GM23338 (cell line): Measurements from ENCODE around the gene COL4A3. TPM values are rescaled to one million over a fixed set of nuclear protein-coding genes. Genes with fewer than 3 reads are reported as not detected.
"Not testable (repeated sequence)": the region's sequence is repeated elsewhere in the genome, so short reads cannot be mapped to it uniquely, and the experiment has no call there.

Experiments used
- ATAC-seq: fragments of 200-7000 bp; cut with Tn5 transposase; 3 replicates; pipeline ENCODE4 v1.9.1; 2020
- DNase-seq: peaks from one replicate; pipeline ENCODE4 v3.0.0-alpha.2; 2015; ENCODE audit warnings: low spot score
- H2AFZ ChIP-seq: fragments of 200-600 bp; sonication (generic); 2 replicates; pipeline ENCODE4 v1.8.0; 2016; ENCODE audit warnings: antibody characterized with exemption, mild to moderate bottlenecking, moderate library complexity
- H3F3A ChIP-seq: fragments of 200-600 bp; sonication (generic); replicated peaks from 2 replicates; pipeline ENCODE4 v1.8.0; 2017; ENCODE audit warnings: antibody characterized with exemption, mixed run types, low read depth
- H3K27ac ChIP-seq: fragments of 200-600 bp; sonication (generic); 2 replicates; pipeline ENCODE4 v1.6.1; 2016; ENCODE audit warnings: low read depth
- H3K27me3 ChIP-seq: fragments of 200-600 bp; sonication (generic); 2 replicates; pipeline ENCODE4 v1.8.0; 2016; ENCODE audit warnings: mild to moderate bottlenecking, mixed run types, moderate library complexity; ENCODE audit not compliant: insufficient read depth
- H3K36me3 ChIP-seq: fragments of 200-600 bp; sonication (generic); 2 replicates; pipeline ENCODE4 v1.8.0; 2016; ENCODE audit warnings: mild to moderate bottlenecking; ENCODE audit not compliant: insufficient read depth
- H3K4me1 ChIP-seq: fragments of 200-600 bp; sonication (generic); 2 replicates; pipeline ENCODE4 v1.8.0; 2016; ENCODE audit warnings: mild to moderate bottlenecking, moderate library complexity; ENCODE audit not compliant: insufficient read depth
- H3K4me2 ChIP-seq: fragments of 200-600 bp; sonication (generic); 2 replicates; pipeline ENCODE4 v1.7.1; 2017; ENCODE audit warnings: mixed run types
- H3K4me3 ChIP-seq: fragments of 200-600 bp; sonication (generic); 2 replicates; pipeline ENCODE4 v1.6.1; 2016; ENCODE audit warnings: mixed run types
- H3K79me2 ChIP-seq: fragments of 200-600 bp; sonication (generic); replicated peaks from 2 replicates; pipeline ENCODE4 v1.8.0; 2017; ENCODE audit warnings: mild to moderate bottlenecking; ENCODE audit not compliant: insufficient read depth
- H3K9me2 ChIP-seq: fragments of 200-600 bp; sonication (generic); 2 replicates; pipeline ENCODE4 v1.8.0; 2017; ENCODE audit not compliant: insufficient read depth
- H4K20me1 ChIP-seq: fragments of 200-600 bp; sonication (generic); replicated peaks from 2 replicates; pipeline ENCODE4 v1.8.0; 2017; ENCODE audit warnings: mild to moderate bottlenecking; ENCODE audit not compliant: insufficient read depth
- H3K27ac Mint-ChIP-seq: 2 replicates; pipeline ENCODE4 v1.8.0; 2020; ENCODE audit warnings: inconsistent platforms, mild to moderate bottlenecking, moderate library complexity, mixed read lengths
- H3K27me3 Mint-ChIP-seq: 3 replicates; pipeline ENCODE4 v1.8.0; 2022; ENCODE audit warnings: low read depth, mild to moderate bottlenecking, moderate library complexity, mixed read lengths, inconsistent platforms; ENCODE audit not compliant: insufficient read depth, poor library complexity
- H3K36me3 Mint-ChIP-seq: 3 replicates; pipeline ENCODE4 v1.8.0; 2021; ENCODE audit warnings: low read depth, mild to moderate bottlenecking, inconsistent platforms, moderate library complexity, mixed read lengths
- H3K4me1 Mint-ChIP-seq: 3 replicates; pipeline ENCODE4 v1.8.0; 2020; ENCODE audit warnings: mild to moderate bottlenecking, inconsistent platforms, mixed read lengths
- H3K4me3 Mint-ChIP-seq: 3 replicates; pipeline ENCODE4 v1.8.0; 2021; ENCODE audit warnings: moderate library complexity, mild to moderate bottlenecking, inconsistent platforms, mixed read lengths
- H3K9me3 Mint-ChIP-seq: 3 replicates; pipeline ENCODE4 v1.8.0; 2020; ENCODE audit warnings: moderate library complexity, mild to moderate bottlenecking, inconsistent platforms, mixed read lengths
- CREB1 ChIP-seq: fragments of 250-450 bp; sonication (Bioruptor Pico); IDR thresholded peaks from 2 replicates; pipeline ENCODE4 v1.5.0; 2020; ENCODE audit warnings: low read depth, mild to moderate bottlenecking, moderate library complexity
- POLR2AphosphoS5 ChIP-seq: IDR thresholded peaks from 2 replicates; pipeline ENCODE4 v1.6.1; 2016; ENCODE audit warnings: antibody characterized with exemption, low read depth
- polyA plus RNA-seq: library from polyadenylated mRNA; unstranded; fragments of >200 nt; fragmentation: Nextera tagmentation; extraction: Ambion mirVana; gene quantifications from 2 replicates; pipeline ENCODE4 v1.2.1, GENCODE V29; 2016
- total RNA-seq: library from RNA; depleted of rRNA; stranded (reverse); fragments of >200 nt; shearing (Covaris generic); gene quantifications from 2 replicates; pipeline ENCODE4 v1.2.3, GENCODE V29; 2014
- TF ChIP-seq, protein P1 (sequence below): IDR thresholded peaks from 2 replicates; pipeline ENCODE4 v1.6.1; 2016; ENCODE audit warnings: antibody characterized with exemption
- TF ChIP-seq, protein P2 (sequence below): IDR thresholded peaks from one replicate; pipeline ENCODE4 v1.6.1; 2018; ENCODE audit warnings: antibody characterized with exemption; ENCODE audit not compliant: unreplicated experiment

Gene COL4A3
- total and polyA plus RNA-seq, 2 experiments from 2014 or later, result 1.1 to 3.5 TPM

DNA sequence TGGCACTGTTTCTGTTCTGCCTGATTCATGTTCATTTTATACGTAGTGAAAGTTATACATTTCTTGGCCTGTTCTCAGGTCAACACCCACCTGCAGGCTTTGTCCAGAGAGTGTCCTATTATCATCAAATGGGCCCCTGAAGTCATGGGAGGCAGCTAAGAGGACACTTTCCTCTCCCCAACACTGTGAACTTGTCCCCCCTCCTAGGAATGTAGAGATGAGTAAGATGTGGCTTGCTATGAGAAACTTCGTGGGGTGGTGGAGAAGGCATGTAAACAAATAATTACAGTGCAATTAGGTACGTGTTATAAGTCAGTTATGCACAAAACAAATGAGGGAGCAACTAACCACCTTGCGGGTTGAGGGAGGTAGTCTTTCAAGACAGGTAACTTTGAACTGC, 57.9 kb downstream of the COL4A3 start (continued):
- TF ChIP-seq, protein P1, sequence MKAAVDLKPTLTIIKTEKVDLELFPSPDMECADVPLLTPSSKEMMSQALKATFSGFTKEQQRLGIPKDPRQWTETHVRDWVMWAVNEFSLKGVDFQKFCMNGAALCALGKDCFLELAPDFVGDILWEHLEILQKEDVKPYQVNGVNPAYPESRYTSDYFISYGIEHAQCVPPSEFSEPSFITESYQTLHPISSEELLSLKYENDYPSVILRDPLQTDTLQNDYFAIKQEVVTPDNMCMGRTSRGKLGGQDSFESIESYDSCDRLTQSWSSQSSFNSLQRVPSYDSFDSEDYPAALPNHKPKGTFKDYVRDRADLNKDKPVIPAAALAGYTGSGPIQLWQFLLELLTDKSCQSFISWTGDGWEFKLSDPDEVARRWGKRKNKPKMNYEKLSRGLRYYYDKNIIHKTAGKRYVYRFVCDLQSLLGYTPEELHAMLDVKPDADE, result no peak
- TF ChIP-seq CREB1 (CRISPR knock-in tag) (no peak), POLR2AphosphoS5 (no peak)
- TF ChIP-seq, protein P2, sequence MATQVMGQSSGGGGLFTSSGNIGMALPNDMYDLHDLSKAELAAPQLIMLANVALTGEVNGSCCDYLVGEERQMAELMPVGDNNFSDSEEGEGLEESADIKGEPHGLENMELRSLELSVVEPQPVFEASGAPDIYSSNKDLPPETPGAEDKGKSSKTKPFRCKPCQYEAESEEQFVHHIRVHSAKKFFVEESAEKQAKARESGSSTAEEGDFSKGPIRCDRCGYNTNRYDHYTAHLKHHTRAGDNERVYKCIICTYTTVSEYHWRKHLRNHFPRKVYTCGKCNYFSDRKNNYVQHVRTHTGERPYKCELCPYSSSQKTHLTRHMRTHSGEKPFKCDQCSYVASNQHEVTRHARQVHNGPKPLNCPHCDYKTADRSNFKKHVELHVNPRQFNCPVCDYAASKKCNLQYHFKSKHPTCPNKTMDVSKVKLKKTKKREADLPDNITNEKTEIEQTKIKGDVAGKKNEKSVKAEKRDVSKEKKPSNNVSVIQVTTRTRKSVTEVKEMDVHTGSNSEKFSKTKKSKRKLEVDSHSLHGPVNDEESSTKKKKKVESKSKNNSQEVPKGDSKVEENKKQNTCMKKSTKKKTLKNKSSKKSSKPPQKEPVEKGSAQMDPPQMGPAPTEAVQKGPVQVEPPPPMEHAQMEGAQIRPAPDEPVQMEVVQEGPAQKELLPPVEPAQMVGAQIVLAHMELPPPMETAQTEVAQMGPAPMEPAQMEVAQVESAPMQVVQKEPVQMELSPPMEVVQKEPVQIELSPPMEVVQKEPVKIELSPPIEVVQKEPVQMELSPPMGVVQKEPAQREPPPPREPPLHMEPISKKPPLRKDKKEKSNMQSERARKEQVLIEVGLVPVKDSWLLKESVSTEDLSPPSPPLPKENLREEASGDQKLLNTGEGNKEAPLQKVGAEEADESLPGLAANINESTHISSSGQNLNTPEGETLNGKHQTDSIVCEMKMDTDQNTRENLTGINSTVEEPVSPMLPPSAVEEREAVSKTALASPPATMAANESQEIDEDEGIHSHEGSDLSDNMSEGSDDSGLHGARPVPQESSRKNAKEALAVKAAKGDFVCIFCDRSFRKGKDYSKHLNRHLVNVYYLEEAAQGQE, result no peak

- not testable (repeated sequence) for H3K27me3 Mint-ChIP-seq, H3K27ac Mint-ChIP-seq, ATAC-seq, H3K27ac ChIP-seq, H4K20me1 ChIP-seq, H3K4me3 Mint-ChIP-seq, H3K9me2 ChIP-seq, H3K4me3 ChIP-seq, H3K4me1 ChIP-seq, H3F3A ChIP-seq, H3K27me3 ChIP-seq, H3K4me2 ChIP-seq, H3K36me3 ChIP-seq, H3K36me3 Mint-ChIP-seq, H3K9me3 Mint-ChIP-seq, H2AFZ ChIP-seq, H3K4me1 Mint-ChIP-seq, DNase-seq, H3K79me2 ChIP-seq
These were observed 61.2 kb downstream of the COL4A3 start for GRCh38 chr2:227225641-227226040.

- no peak for ATAC-seq
- Histone ChIP-seq H3F3A (no peaks in the 10 kb centered on the region), H3K4me3 (no peak overlapping the region), H3K27me3 (no peaks in the 10 kb centered on the region), H3K9me2 (no peaks in the 10 kb centered on the region), H3K4me2 (no peak overlapping the region), H4K20me1 (no peaks in the 10 kb centered on the region), H3K79me2 (no peaks in the 10 kb centered on the region), H3K27ac (no peak overlapping the region), H3K4me1 (no peaks in the 10 kb centered on the region), H2AFZ (no peak overlapping the region), H3K36me3 (no peaks in the 10 kb centered on the region)
- no peaks in the 10 kb centered on the region; the same call in 2 of the 3 replicates for H3K9me3 Mint-ChIP-seq
- TF ChIP-seq POLR2AphosphoS5, result no peak
- TF ChIP-seq, protein P1, result no peak
- H3K27me3 Mint-ChIP-seq, result no peaks in the 10 kb centered on the region
- H3K4me1 Mint-ChIP-seq, result no peaks in the 10 kb centered on the region
- no peaks in the 10 kb centered on the region for H3K36me3 Mint-ChIP-seq
- no peak overlapping the region for H3K4me3 Mint-ChIP-seq
- no peak for DNase-seq
- H3K27ac Mint-ChIP-seq, result no peak overlapping the region
These were observed 63.7 kb downstream of the COL4A3 start for GRCh38 chr2:227228061-227228667.
